WTC11 (cell line): ENCODE results near the gene CEP120. TPM values are rescaled to one million over a fixed set of nuclear protein-coding genes. Genes with fewer than 3 reads are reported as not detected.
"Not testable (repeated sequence)": the region's sequence is repeated elsewhere in the genome, so short reads cannot be mapped to it uniquely, and the experiment has no call there.

Experiments
- ATAC-seq: fragments of 200-7000 bp; cut with Tn5 transposase; 2 replicates; pipeline ENCODE4 v1.10.0; 2021; ENCODE audit warnings: mild to moderate bottlenecking, moderate library complexity
- CTCF ChIA-PET: fragments of 300-600 bp; sonication (Branson Sonifier 250); formaldehyde crosslinking; loops from one replicate; lab custom pipeline; 2021; ENCODE audit warnings: antibody characterized with exemption; lab: Charles Lee
- POLR2A ChIA-PET: fragments of 350-600 bp; sonication (Branson Sonifier 250); formaldehyde crosslinking; loops from one replicate; lab custom pipeline; 2021; ENCODE audit warnings: antibody characterized with exemption; lab: Charles Lee
- DNase-seq: peaks from one replicate; pipeline ENCODE4 v3.0.0; 2021; ENCODE audit warnings: low spot score
- H3K27ac Mint-ChIP-seq: 2 replicates; pipeline ENCODE4 v1.8.0; 2021; ENCODE audit warnings: mixed read lengths
- H3K27me3 Mint-ChIP-seq: 2 replicates; pipeline ENCODE4 v1.8.0; 2021; ENCODE audit warnings: low read depth, mild to moderate bottlenecking, moderate library complexity, mixed read lengths
- H3K36me3 Mint-ChIP-seq: 2 replicates; pipeline ENCODE4 v1.8.0; 2021; ENCODE audit warnings: mixed read lengths
- H3K4me1 Mint-ChIP-seq: 2 replicates; pipeline ENCODE4 v1.8.0; 2022; ENCODE audit warnings: mixed read lengths
- H3K4me3 Mint-ChIP-seq: 2 replicates; pipeline ENCODE4 v1.8.0; 2021; ENCODE audit warnings: mild to moderate bottlenecking, moderate library complexity, mixed read lengths
- H3K9me3 Mint-ChIP-seq: 2 replicates; pipeline ENCODE4 v1.8.0; 2021; ENCODE audit warnings: mixed read lengths
- AFF4 ChIP-seq: sonication (generic); formaldehyde crosslinking; IDR thresholded peaks from 2 replicates; pipeline ENCODE4 v1.8.1; 2023; ENCODE audit warnings: mild to moderate bottlenecking, missing genetic modification reagents, borderline replicate concordance
- ATF2 ChIP-seq: sonication (generic); formaldehyde crosslinking; IDR thresholded peaks from 2 replicates; pipeline ENCODE4 v1.8.1; 2022; ENCODE audit warnings: low read depth, missing genetic modification reagents, borderline replicate concordance
- CDX4 ChIP-seq: fragments of 250-450 bp; sonication (Bioruptor Pico); IDR thresholded peaks from 2 replicates; pipeline ENCODE4 v1.9.0; 2021; ENCODE audit warnings: moderate library complexity, mild to moderate bottlenecking, inconsistent platforms, borderline replicate concordance
- CREB1 ChIP-seq: sonication (generic); formaldehyde crosslinking; IDR thresholded peaks from 2 replicates; pipeline ENCODE4 v1.8.0; 2023; ENCODE audit warnings: mild to moderate bottlenecking, missing genetic modification reagents
- E2F4 ChIP-seq: sonication (generic); formaldehyde crosslinking; IDR thresholded peaks from 2 replicates; pipeline ENCODE4 v1.8.1; 2022; ENCODE audit warnings: low read depth, mild to moderate bottlenecking, moderate library complexity, missing genetic modification reagents, borderline replicate concordance
- ETV6 ChIP-seq: sonication (generic); formaldehyde crosslinking; IDR thresholded peaks from 2 replicates; pipeline ENCODE4 v1.8.1; 2022; ENCODE audit warnings: mild to moderate bottlenecking, missing genetic modification reagents
- NFYB ChIP-seq: sonication (generic); formaldehyde crosslinking; conservative IDR thresholded peaks from 2 replicates; pipeline ENCODE4 v1.8.0; 2022; ENCODE audit warnings: low read depth, missing genetic modification reagents
- NR2C2 ChIP-seq: sonication (generic); formaldehyde crosslinking; IDR thresholded peaks from 2 replicates; pipeline ENCODE4 v1.8.0; 2022; ENCODE audit warnings: mild to moderate bottlenecking, missing genetic modification reagents
- PRRX2 ChIP-seq: fragments of 250-450 bp; sonication (Bioruptor Pico); IDR thresholded peaks from 2 replicates; pipeline ENCODE4 v1.8.0; 2021; ENCODE audit warnings: mild to moderate bottlenecking
- SMAD3 ChIP-seq: sonication (generic); formaldehyde crosslinking; IDR thresholded peaks from 2 replicates; pipeline ENCODE4 v1.8.0; 2022; ENCODE audit warnings: missing genetic modification reagents, mild to moderate bottlenecking, borderline replicate concordance
- TEAD4 ChIP-seq: sonication (generic); formaldehyde crosslinking; IDR thresholded peaks from 2 replicates; pipeline ENCODE4 v1.8.0; 2022; ENCODE audit warnings: mild to moderate bottlenecking, missing genetic modification reagents
- ZNF232 ChIP-seq: sonication (generic); formaldehyde crosslinking; IDR thresholded peaks from 2 replicates; pipeline ENCODE4 v1.8.0; 2022; ENCODE audit warnings: mild to moderate bottlenecking, missing genetic modification reagents
- ZNF281 ChIP-seq: sonication (generic); formaldehyde crosslinking; IDR thresholded peaks from 2 replicates; pipeline ENCODE4 v1.8.0; 2023; ENCODE audit warnings: mild to moderate bottlenecking, missing genetic modification reagents
- ZNF396 ChIP-seq: fragments of 250-450 bp; sonication (Bioruptor Pico); IDR thresholded peaks from 2 replicates; pipeline ENCODE4 v1.8.0; 2021; ENCODE audit warnings: mild to moderate bottlenecking, moderate library complexity, borderline replicate concordance
- ZNF416 ChIP-seq: fragments of 250-450 bp; sonication (Bioruptor Pico); IDR thresholded peaks from 2 replicates; pipeline ENCODE4 v1.9.0; 2021; ENCODE audit warnings: mild to moderate bottlenecking, inconsistent platforms
- ZNF425 ChIP-seq: fragments of 250-450 bp; sonication (Bioruptor Pico); conservative IDR thresholded peaks from 2 replicates; pipeline ENCODE4 v1.9.0; 2021; ENCODE audit warnings: mild to moderate bottlenecking
- total RNA-seq: library from RNA; stranded (reverse); gene quantifications from 3 replicates; pipeline ENCODE4 v1.2.3, GENCODE V29; 2021

CEP120 gene
- total RNA-seq, 1 experiment from 2014 or later: 15.2 TPM

GRCh38 chr5:123460296-123460729 lies 37.1 kb upstream of the CEP120 start:
- H3K4me3 Mint-ChIP-seq: no peak overlapping the region
- H3K4me1 Mint-ChIP-seq: peaks cover 8% of the 10 kb centered on the region
- no peaks in the 10 kb centered on the region for H3K27me3 Mint-ChIP-seq
- POLR2A ChIA-PET: no interaction called here
- no peak overlapping the region; the same call in 1 of the 2 replicates for H3K27ac Mint-ChIP-seq
- ATAC-seq (peak; percentile 65), DNase-seq (no peak)
- TF ChIP-seq ZNF396 (CRISPR knock-in tag) (no peak), PRRX2 (no peak), ZNF281 (CRISPR knock-in tag) (no peak)
- CTCF ChIA-PET: interaction anchor here (1.1 kb wide), 1 partner anchor 37 kb away, joined by 3 read pairs; the partner anchor contains the start of gene CEP120
- no peaks in the 10 kb centered on the region for H3K36me3 Mint-ChIP-seq
- no peaks in the 10 kb centered on the region for H3K9me3 Mint-ChIP-seq

- POLR2A ChIA-PET, H3K4me1 Mint-ChIP-seq, H3K4me3 Mint-ChIP-seq, CTCF ChIA-PET, H3K27me3 Mint-ChIP-seq, H3K27ac Mint-ChIP-seq, DNase-seq, H3K9me3 Mint-ChIP-seq, H3K36me3 Mint-ChIP-seq, ATAC-seq: not testable (repeated sequence)
These were observed 35.8 kb upstream of the CEP120 start for GRCh38 chr5:123458994-123459393.

- TF ChIP-seq E2F4 (no peak), ETV6 (CRISPR knock-in tag) (no peak), ZNF232 (CRISPR knock-in tag) (no peak), ATF2 (CRISPR knock-in tag) (no peak)
- ChIA-PET POLR2A (no interaction called here), CTCF (no interaction called here)
- ATAC-seq: no peak
- H3K4me3 Mint-ChIP-seq: no peak overlapping the region
- no peak for DNase-seq
- no peak overlapping the region for H3K27ac Mint-ChIP-seq
- no peaks in the 10 kb centered on the region for H3K9me3 Mint-ChIP-seq
- peaks cover 22% of the 10 kb centered on the region for H3K4me1 Mint-ChIP-seq
- H3K27me3 Mint-ChIP-seq: no peaks in the 10 kb centered on the region
- H3K36me3 Mint-ChIP-seq: no peaks in the 10 kb centered on the region
These were observed 33.0 kb upstream of the CEP120 start for GRCh38 chr5:123456242-123456641.

GRCh38 chr5:123455640-123456039 lies 32.4 kb upstream of the CEP120 start:
- POLR2A ChIA-PET: no interaction called here
- no peak overlapping the region for H3K27ac Mint-ChIP-seq
- TF ChIP-seq NFYB (CRISPR knock-in tag) (no peak), ZNF232 (CRISPR knock-in tag) (no peak), ZNF425 (no peak), NR2C2 (no peak), CDX4 (CRISPR knock-in tag) (no peak), CREB1 (CRISPR knock-in tag) (no peak), AFF4 (CRISPR knock-in tag) (no peak), ETV6 (CRISPR knock-in tag) (no peak), SMAD3 (CRISPR knock-in tag) (no peak), TEAD4 (CRISPR knock-in tag) (no peak), ZNF416 (CRISPR knock-in tag) (no peak)

More at GRCh38 chr5:123455640-123456039, 32.4 kb upstream of the CEP120 start:
- H3K4me1 Mint-ChIP-seq: peaks cover 21% of the 10 kb centered on the region
- no peaks in the 10 kb centered on the region for H3K36me3 Mint-ChIP-seq
- no peak for DNase-seq
- H3K9me3 Mint-ChIP-seq: no peaks in the 10 kb centered on the region
- no peak overlapping the region for H3K4me3 Mint-ChIP-seq
- no peak for ATAC-seq
- CTCF ChIA-PET: interaction anchor here (0.9 to 1.3 kb wide), 3 partner anchors 10 to 84 kb away, joined by 3 to 5 read pairs (median 4); no protein-coding TSS in a partner anchor
- H3K27me3 Mint-ChIP-seq: no peaks in the 10 kb centered on the region
